ENCODE results near the gene ADAMTS18. TPM values are rescaled to one million over a fixed set of nuclear protein-coding genes. Genes with fewer than 3 reads are reported as not detected.

ADAMTS18 gene
- total and polyA plus RNA-seq, 2 of the 8 experiments (the other 6 are each of a cell fraction or from before 2014, with no cell fraction given), result 0.05 to 0.19 TPM

DNA sequence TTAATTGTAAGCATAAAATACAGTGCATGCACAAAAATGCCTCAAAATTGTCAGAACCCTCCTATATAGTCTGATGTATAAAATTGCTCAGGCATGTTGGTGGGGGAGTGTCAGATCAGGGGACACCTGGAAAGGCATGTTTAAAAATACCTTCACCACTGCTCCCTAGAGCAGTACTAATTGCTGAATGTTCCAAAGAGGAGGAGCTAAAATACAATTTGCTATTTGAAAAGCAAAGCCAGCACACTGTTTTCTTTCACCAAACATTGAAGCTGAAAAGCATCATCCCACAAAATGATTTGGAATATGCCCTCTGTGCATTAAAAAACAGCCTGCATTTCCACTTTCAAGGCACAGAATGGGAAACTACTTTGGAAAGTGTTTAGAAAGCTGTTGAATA lies 2.6 kb downstream of the ADAMTS18 start:
- Histone ChIP-seq H2BK12ac (ENCODE audit: low read depth, low read length) (no peak overlapping the region), H3K27me3 (replicated peaks in 1 of 4; ENCODE audit: control insufficient read depth in 3 of 4, extremely low read depth in 1 of 4, insufficient read depth in 3 of 4, low read length in 3 of 4) (peaks cover 14 to 48% (median 39%) of the 10 kb centered on the region in 4 experiments), H2BK120ac (replicated peaks; ENCODE audit: low read depth, low read length) (no peak overlapping the region), H3K36me3 (ENCODE audit: control insufficient read depth in 2 of 4, insufficient read depth in 4 of 4, low read length in 3 of 4) (no peaks in the 10 kb centered on the region), H3K79me2 (ENCODE audit: control insufficient read depth in 1 of 2, insufficient read depth in 2 of 2, low read length in 2 of 2) (no peaks in the 10 kb centered on the region), H3K14ac (ENCODE audit: insufficient read length) (no peak overlapping the region), H3K4ac (replicated peaks; ENCODE audit: insufficient read length, low read depth, low read length) (no peak overlapping the region), H3K4me1 (replicated peaks in 1 of 4; ENCODE audit: control insufficient read depth in 3 of 4, insufficient read depth in 4 of 4, low read length in 3 of 4) (peaks cover 0 to 4% (median 0%) of the 10 kb centered on the region in 4 experiments; a peak in 2 of 7 replicates), H3K9ac (replicated peaks in 1 of 4; ENCODE audit: extremely low read depth in 1 of 4, low read depth in 3 of 4, low read length in 3 of 4) (no peak overlapping the region), H4K91ac (replicated peaks; ENCODE audit: insufficient read length, low read length) (no peak overlapping the region), H3K23ac (ENCODE audit: insufficient read length) (no peak overlapping the region), H3K79me1 (ENCODE audit: low read depth, low read length) (no peaks in the 10 kb centered on the region), H3K23me2 (ENCODE audit: low read depth, low read length) (peaks cover 6% of the 10 kb centered on the region; the same call in 1 of the 2 replicates), H4K20me1 (replicated peaks in 1 of 2; ENCODE audit: control insufficient read depth in 1 of 2, insufficient read depth in 2 of 2, low read length in 2 of 2) (peaks cover 0 to 2% of the 10 kb centered on the region in 2 experiments), H3K4me3 (ENCODE audit: extremely low read depth in 1 of 4, insufficient read depth in 2 of 4, low read depth in 3 of 4, low read length in 4 of 4) (no peak overlapping the region), H3K9me3 (ENCODE audit: insufficient read depth in 2 of 2, low read depth in 1 of 2, low read length in 1 of 2) (no peaks in the 10 kb centered on the region), H4K8ac (ENCODE audit: extremely low read depth, insufficient read depth, low read length) (no peak overlapping the region), H4K5ac (ENCODE audit: insufficient read length, low read depth, low read length) (no peak overlapping the region), H3K56ac (replicated peaks; ENCODE audit: insufficient read length, low read depth, low read length) (no peak overlapping the region), H2BK15ac (ENCODE audit: low read length) (no peak overlapping the region), H3K4me2 (ENCODE audit: insufficient read depth in 1 of 2, low read depth in 2 of 2, low read length in 2 of 2) (no peak overlapping the region), H3K27ac (ENCODE audit: low read depth, low read length) (no peak overlapping the region), H2BK5ac (ENCODE audit: low read depth, low read length) (no peak overlapping the region), H2AK5ac (ENCODE audit: low read depth, low read length) (no peak overlapping the region), H3K18ac (ENCODE audit: extremely low read depth, low read length) (no peak overlapping the region), H2BK20ac (ENCODE audit: low read length) (no peak overlapping the region), H2AFZ (ENCODE audit: low read length) (no peak overlapping the region)
- FAIRE-seq (no peak), DNase-seq (ENCODE audit: low read depth in 1 of 2, low spot score in 2 of 2) (no peak)
- TF ChIP-seq SIRT6 (IDR thresholded peaks at IDR 0.05; ENCODE audit: low read length) (no peak), SIN3A (conservative IDR thresholded peaks at IDR 0.05 in 1 of 2, IDR thresholded peaks at IDR 0.05 in 1 of 2; ENCODE audit: low read depth in 1 of 2, low read length in 2 of 2) (no peak), RAD21 (IDR thresholded peaks at IDR 0.05 in 1 of 2, conservative IDR thresholded peaks at IDR 0.05 in 1 of 2; ENCODE audit: low read depth in 2 of 2, low read length in 2 of 2) (no peak), ASH2L (IDR thresholded peaks at IDR 0.05; ENCODE audit: low read length) (no peak), FOSL1 (IDR thresholded peaks at IDR 0.05; ENCODE audit: insufficient read depth, low read depth, low read length) (no peak), JUND (IDR thresholded peaks at IDR 0.05; ENCODE audit: low read length) (no peak), CREB1 (IDR thresholded peaks at IDR 0.05) (no peak), BRCA1 (IDR thresholded peaks at IDR 0.05; ENCODE audit: low read depth, low read length) (no peak), TBP (IDR thresholded peaks at IDR 0.05; ENCODE audit: low read depth, low read length) (no peak), EP300 (IDR thresholded peaks at IDR 0.05; ENCODE audit: borderline replicate concordance in 1 of 2, low read depth in 2 of 2, low read length in 2 of 2) (no peak)
- POLR2A ChIA-PET (ENCODE audit: partially characterized antibody), result no interaction called here
- CTCF ChIA-PET (ENCODE audit: partially characterized antibody), result interaction anchor here (0.6 to 13.9 kb wide), 4 partner anchors 45 to 195 kb away, joined by 3 to 223 read pairs (median 6); no protein-coding TSS in a partner anchor

All from H1 (cell line).